GM12864 (cell line): ENCODE measurements around the gene CENPN.

Source experiments
- DNase-seq: peaks from one replicate; pipeline ENCODE4 v3.0.0-alpha.2; 2011; ENCODE audit warnings: low read depth
- H3K4me3 ChIP-seq: 2 replicates; pipeline ENCODE4 v1.5.1; 2011; ENCODE audit warnings: mild to moderate bottlenecking, low read depth, low read length, control low read depth
- TF ChIP-seq, protein P1 (sequence below): IDR thresholded peaks from 2 replicates; pipeline ENCODE4 v1.5.1; 2011; ENCODE audit warnings: low read depth, mild to moderate bottlenecking, moderate library complexity, low read length, control low read depth, inconsistent platforms; ENCODE audit errors: missing control alignments

CENPN gene

DNA sequence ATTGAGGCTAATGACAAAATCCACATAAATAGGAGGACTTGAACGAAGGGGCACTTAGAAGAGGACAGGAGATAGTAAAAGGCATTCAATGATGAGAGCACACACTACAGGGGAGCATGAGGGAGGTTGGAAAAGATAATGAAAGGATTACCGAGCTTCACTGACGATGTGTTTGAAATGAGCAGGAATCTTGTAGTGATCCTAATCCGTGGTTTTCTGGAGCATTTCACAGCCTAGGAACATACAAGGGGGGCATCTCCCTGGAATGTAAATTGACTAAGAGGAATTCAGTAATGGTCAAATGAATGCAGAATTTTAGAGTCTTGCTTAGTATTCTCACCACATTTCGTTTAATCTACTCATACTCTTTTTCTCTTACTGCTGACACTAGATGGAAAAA, 33.8 kb downstream of the CENPN start:
- TF ChIP-seq, protein P1, sequence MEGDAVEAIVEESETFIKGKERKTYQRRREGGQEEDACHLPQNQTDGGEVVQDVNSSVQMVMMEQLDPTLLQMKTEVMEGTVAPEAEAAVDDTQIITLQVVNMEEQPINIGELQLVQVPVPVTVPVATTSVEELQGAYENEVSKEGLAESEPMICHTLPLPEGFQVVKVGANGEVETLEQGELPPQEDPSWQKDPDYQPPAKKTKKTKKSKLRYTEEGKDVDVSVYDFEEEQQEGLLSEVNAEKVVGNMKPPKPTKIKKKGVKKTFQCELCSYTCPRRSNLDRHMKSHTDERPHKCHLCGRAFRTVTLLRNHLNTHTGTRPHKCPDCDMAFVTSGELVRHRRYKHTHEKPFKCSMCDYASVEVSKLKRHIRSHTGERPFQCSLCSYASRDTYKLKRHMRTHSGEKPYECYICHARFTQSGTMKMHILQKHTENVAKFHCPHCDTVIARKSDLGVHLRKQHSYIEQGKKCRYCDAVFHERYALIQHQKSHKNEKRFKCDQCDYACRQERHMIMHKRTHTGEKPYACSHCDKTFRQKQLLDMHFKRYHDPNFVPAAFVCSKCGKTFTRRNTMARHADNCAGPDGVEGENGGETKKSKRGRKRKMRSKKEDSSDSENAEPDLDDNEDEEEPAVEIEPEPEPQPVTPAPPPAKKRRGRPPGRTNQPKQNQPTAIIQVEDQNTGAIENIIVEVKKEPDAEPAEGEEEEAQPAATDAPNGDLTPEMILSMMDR = no peak
- DNase-seq = no peak

DNA sequence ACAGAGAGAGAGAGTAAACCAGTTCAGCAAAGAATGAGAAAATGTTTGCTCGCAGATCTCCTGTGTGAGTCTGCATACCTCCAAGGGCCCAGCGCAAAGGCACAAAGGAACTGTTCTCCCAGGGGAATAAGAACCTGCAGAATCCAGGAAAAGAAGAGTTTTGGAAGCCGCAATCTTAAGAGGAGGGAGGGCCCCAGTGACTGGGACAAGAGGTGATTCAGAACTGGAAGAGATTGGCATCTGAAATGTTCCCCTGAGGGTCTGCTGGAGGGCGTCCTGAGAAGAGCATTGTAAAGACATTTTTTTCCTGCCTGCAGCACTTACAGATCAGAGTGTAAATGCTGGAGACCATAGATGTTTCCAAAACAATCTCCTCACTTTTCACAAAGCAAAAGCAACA, 34.7 kb downstream of the CENPN start:
- no peak overlapping the region for H3K4me3 ChIP-seq
- TF ChIP-seq, protein P1 = no peak
- DNase-seq = no peak

More for the DNA sequence above, 33.8 kb downstream of the CENPN start:
- H3K4me3 ChIP-seq = no peak overlapping the region

DNA sequence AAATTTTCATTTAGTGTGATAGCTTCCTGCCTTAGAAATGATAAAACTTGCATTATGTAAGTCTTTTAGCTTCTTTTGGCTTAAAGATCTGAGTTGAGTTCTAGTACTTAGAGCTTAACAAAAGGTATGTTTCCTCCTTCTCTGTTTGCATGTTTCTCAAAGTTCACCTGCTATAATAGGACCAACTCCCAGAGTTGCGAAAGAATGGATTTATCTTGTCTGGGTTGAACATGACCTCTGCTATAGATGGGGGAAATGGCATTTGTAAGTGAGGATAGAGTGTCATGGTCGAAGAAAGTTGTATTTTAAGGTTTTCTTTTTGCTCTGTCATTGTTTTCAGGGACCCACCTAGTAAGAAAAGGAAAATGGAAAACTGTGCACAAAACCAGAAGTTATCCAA, 35.8 kb downstream of the CENPN start:
- DNase-seq = no peak
- H3K4me3 ChIP-seq = no peak overlapping the region
- TF ChIP-seq, protein P1 = no peak

DNA sequence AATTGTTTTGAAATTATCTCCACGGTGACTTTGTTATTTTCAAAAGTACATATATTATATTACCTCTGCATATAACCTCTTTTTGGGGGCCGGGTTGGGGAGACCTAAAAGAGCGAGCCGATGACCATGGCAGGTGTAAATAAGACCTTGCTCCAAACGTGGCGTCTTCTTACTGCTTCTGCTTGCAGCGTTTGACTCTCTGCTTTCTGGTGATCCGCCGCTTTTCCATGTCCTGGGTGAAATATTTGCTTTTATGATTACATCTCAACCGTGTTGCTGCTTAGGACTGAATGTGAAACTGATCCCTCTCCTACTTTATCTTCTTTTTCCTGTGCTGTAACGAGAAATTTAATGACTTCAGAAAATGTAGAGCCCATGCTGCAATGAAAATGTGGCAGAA, 46.7 kb downstream of the CENPN start:
- no peak overlapping the region for H3K4me3 ChIP-seq
- DNase-seq = no peak
- TF ChIP-seq, protein P1 = no peak

DNA sequence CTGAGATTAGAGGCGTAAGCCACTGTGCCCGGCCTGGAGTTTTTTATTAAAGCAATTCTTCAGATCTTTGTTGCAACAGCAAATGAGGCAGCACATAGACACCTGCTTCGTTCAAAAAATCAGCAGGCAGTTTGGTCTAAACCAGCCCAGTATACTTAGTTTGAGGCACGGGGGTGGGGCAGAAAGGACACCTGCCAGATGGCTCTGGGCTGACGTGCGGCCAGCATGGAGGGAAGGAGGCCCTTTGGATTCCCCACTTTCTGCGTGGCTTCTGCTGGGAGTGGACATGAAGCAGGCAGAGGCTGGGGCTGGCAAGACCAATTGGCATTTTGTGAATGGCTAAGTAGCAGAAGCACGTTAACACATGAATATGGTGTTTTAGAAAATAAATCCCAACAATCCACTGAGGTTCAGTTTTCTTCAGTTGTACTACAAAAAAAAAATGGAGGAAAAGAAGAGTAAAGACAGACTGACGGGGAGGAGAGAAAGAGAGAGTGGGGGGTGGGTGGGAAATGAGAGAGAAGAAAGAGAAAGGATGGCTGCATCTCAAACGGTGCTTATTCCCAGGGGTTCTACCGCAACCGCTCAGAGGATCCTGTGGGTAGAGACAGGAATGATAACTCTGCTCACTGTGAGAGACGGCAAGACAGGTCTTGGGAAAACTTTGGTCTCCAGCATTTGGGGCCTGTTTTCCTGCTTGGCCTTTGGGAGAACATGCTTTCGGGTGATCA, 53.7 kb downstream of the CENPN start:
- H3K4me3 ChIP-seq = no peak overlapping the region
- TF ChIP-seq, protein P1 = no peak
- no peak for DNase-seq

DNA sequence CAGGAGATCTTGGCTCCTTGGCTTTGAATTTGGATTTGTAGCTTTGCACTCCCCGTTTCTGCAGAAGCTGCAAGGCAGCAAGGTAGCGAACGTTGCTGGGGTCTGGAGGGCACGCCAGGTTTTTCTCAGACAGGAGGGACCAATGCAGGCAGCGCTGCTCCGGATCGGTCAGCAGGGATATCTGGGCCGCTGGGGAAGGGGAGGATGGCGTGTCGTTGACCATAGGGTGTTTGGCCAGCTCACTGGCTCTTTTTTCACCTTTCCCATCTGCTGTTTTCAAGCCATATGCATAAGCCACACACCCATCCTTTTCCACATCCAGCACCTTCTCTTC, 54.3 kb downstream of the CENPN start:
- no peak overlapping the region for H3K4me3 ChIP-seq
- DNase-seq = no peak
- TF ChIP-seq, protein P1 = no peak
